Hepatic stellate cell (primary cell): ENCODE results near the gene CFHR1.
"Not testable (repeated sequence)": the region's sequence is repeated elsewhere in the genome, so short reads cannot be mapped to it uniquely, and the experiment has no call there.

Experiments
- DNase-seq: peaks from one replicate; pipeline ENCODE4 v3.0.0; 2011; ENCODE audit warnings: low spot score

Gene CFHR1

GRCh38 chr1:196819531-196819930 is at the start of gene CFHR1:
TSS of gene CFHR1 (plus strand) at chr1:196819731. CDS start at chr1:196819845, 114 bp downstream.
- DNase-seq: not testable (repeated sequence)

GRCh38 chr1:196769823-196770222 is 49.7 kb upstream of the CFHR1 start:
- not testable (repeated sequence) for DNase-seq

GRCh38 chr1:196773713-196774112 is 45.8 kb upstream of the CFHR1 start:
- DNase-seq: no peak

- no peak for DNase-seq
Observed at GRCh38 chr1:196774175-196774574, 45.4 kb upstream of the CFHR1 start.

GRCh38 chr1:196774603-196775002 is 44.9 kb upstream of the CFHR1 start, which contains the start of gene CFHR3:
TSS of gene CFHR3 (plus strand) at chr1:196774840. CDS start at chr1:196774887, 47 bp downstream.
- no peak for DNase-seq

- no peak for DNase-seq
Observed at GRCh38 chr1:196777603-196778002, 41.9 kb upstream of the CFHR1 start.

- no peak for DNase-seq
Observed at GRCh38 chr1:196779093-196779492, 40.4 kb upstream of the CFHR1 start.

GRCh38 chr1:196791252-196791651 is 28.3 kb upstream of the CFHR1 start:
- DNase-seq: not testable (repeated sequence)

GRCh38 chr1:196794103-196794502 is 25.4 kb upstream of the CFHR1 start:
- not testable (repeated sequence) for DNase-seq

GRCh38 chr1:196797891-196798290 is 21.6 kb upstream of the CFHR1 start:
- DNase-seq: no peak

GRCh38 chr1:196801920-196802319 is 17.6 kb upstream of the CFHR1 start:
- not testable (repeated sequence) for DNase-seq

- no peak for DNase-seq
Observed at GRCh38 chr1:196808529-196809235, 10.8 kb upstream of the CFHR1 start.

GRCh38 chr1:196817442-196817841 is 2.1 kb upstream of the CFHR1 start:
- not testable (repeated sequence) for DNase-seq

GRCh38 chr1:196827860-196828259 is 8.3 kb downstream of the CFHR1 start:
- peak; percentile 3 for DNase-seq

GRCh38 chr1:196849613-196850492 is 30.3 kb downstream of the CFHR1 start:
- DNase-seq: not testable (repeated sequence)

- DNase-seq: no peak
Observed at GRCh38 chr1:196856053-196856452, 36.5 kb downstream of the CFHR1 start.

GRCh38 chr1:196857188-196857587 is 37.7 kb downstream of the CFHR1 start:
- no peak for DNase-seq

GRCh38 chr1:196858811-196859210 is 39.3 kb downstream of the CFHR1 start:
- no peak for DNase-seq

- DNase-seq: no peak
Observed at GRCh38 chr1:196860323-196860884, 40.9 kb downstream of the CFHR1 start.

GRCh38 chr1:196861429-196861828 is 41.9 kb downstream of the CFHR1 start:
- no peak for DNase-seq

GRCh38 chr1:196866974-196867373 is 47.4 kb downstream of the CFHR1 start:
- no peak for DNase-seq

- DNase-seq: no peak
Observed at GRCh38 chr1:196873385-196873784, 53.9 kb downstream of the CFHR1 start.

- DNase-seq: no peak
Observed at GRCh38 chr1:196875935-196876334, 56.4 kb downstream of the CFHR1 start.
